ENCODE results near the gene HOXD12.

The HOXD12 gene

GRCh38 chr2:176106581-176107539, 7.3 kb downstream of the HOXD12 start, which contains the start of gene HOXD11:
Gene HOXD11 (plus strand): TSS chr2:176107280. CDS start chr2:176107356, 76 bp downstream.
- DNase-seq (ENCODE audit: low read depth) = no peak

GRCh38 chr2:176107731-176108181, 8.2 kb downstream of the HOXD12 start:
- no peak for DNase-seq (ENCODE audit: low read depth)

- no peak for DNase-seq (ENCODE audit: low read depth)
Measured at GRCh38 chr2:176109192-176109901, 9.8 kb downstream of the HOXD12 start.

GRCh38 chr2:176109946-176110345, 10.4 kb downstream of the HOXD12 start:
- no peak for DNase-seq (ENCODE audit: low read depth)

- no peak for DNase-seq (ENCODE audit: low read depth)
Measured at GRCh38 chr2:176110415-176111308, 11.1 kb downstream of the HOXD12 start.

GRCh38 chr2:176111309-176111663, 11.7 kb downstream of the HOXD12 start:
- no peak for DNase-seq (ENCODE audit: low read depth)

- DNase-seq (ENCODE audit: low read depth) = no peak
Measured at GRCh38 chr2:176111846-176112374, 12.3 kb downstream of the HOXD12 start.

GRCh38 chr2:176112375-176113302, 13.0 kb downstream of the HOXD12 start:
- no peak for DNase-seq (ENCODE audit: low read depth)

- DNase-seq (ENCODE audit: low read depth) = no peak
Measured at GRCh38 chr2:176114120-176114929, 14.7 kb downstream of the HOXD12 start.

GRCh38 chr2:176114930-176115625, 15.5 kb downstream of the HOXD12 start:
- DNase-seq (ENCODE audit: low read depth) = no peak

GRCh38 chr2:176115883-176116813, 16.6 kb downstream of the HOXD12 start, which contains the start of gene HOXD10:
Gene HOXD10 (plus strand): TSS chr2:176116778. CDS start chr2:176116834, 56 bp downstream.
- no peak for DNase-seq (ENCODE audit: low read depth)

- no peak for DNase-seq (ENCODE audit: low read depth)
Measured at GRCh38 chr2:176117162-176117822, 17.7 kb downstream of the HOXD12 start.

- DNase-seq (ENCODE audit: low read depth) = no peak
Measured at GRCh38 chr2:176117823-176118371, 18.3 kb downstream of the HOXD12 start.

GRCh38 chr2:176118601-176119339, 19.2 kb downstream of the HOXD12 start:
- DNase-seq (ENCODE audit: low read depth) = no peak

- DNase-seq (ENCODE audit: low read depth) = no peak
Measured at GRCh38 chr2:176120364-176121189, 21.0 kb downstream of the HOXD12 start.

Measured in activated T-helper 9 cell treated with anti-CD3 and anti-CD28 coated beads, Interleukin-2, amount 50 U/mL, for 16 hours (primary cell).